ENCODE measurements around the gene CACNA1F. TPM values are rescaled to one million over a fixed set of nuclear protein-coding genes. Genes with fewer than 3 reads are reported as not detected.

Gene CACNA1F
- total RNA-seq, 2 experiments from 2014 or later = not detected

GRCh38 chrX:49198540-49199314 is 34.4 kb downstream of the CACNA1F start:
- DNase-seq (ENCODE audit: low spot score) = no peak
- BruUV-seq (replicated peaks) = no TSS peak
- Histone ChIP-seq H3K27ac (ENCODE audit: low read depth, low read length, poor library complexity, severe bottlenecking) (no peak overlapping the region), H3K79me2 (ENCODE audit: insufficient read depth, low read depth, low read length) (no peaks in the 10 kb centered on the region), H3K36me3 (ENCODE audit: insufficient read depth, low read length) (no peaks in the 10 kb centered on the region), H3K4me2 (ENCODE audit: low read length) (peak overlapping the region; percentile 61; the same call in 1 of the 2 replicates), H4K20me1 (ENCODE audit: insufficient read depth, low read length) (no peaks in the 10 kb centered on the region), H2AFZ (ENCODE audit: low read length) (no peak overlapping the region), H3K4me3 (ENCODE audit: low read depth, low read length, poor library complexity, severe bottlenecking) (no peak overlapping the region), H3K9me2 (ENCODE audit: insufficient read depth, low read length) (no peaks in the 10 kb centered on the region), H3K4me1 (ENCODE audit: insufficient read depth, low read length, poor library complexity, severe bottlenecking) (peaks cover 10% of the 10 kb centered on the region), H3K9me3 (ENCODE audit: low read length) (no peaks in the 10 kb centered on the region)
- CTCF ChIA-PET (ENCODE audit: unreplicated experiment) = no interaction called here
- TF ChIP-seq EZH2phosphoT487 (IDR thresholded peaks at IDR 0.05; ENCODE audit: borderline replicate concordance, low read depth, low read length) = no peak
- TF ChIP-seq CTCF (conservative IDR thresholded peaks at IDR 0.05; ENCODE audit: low read length) = no peak
- POLR2A ChIA-PET = interaction anchor here (0.5 kb wide), 1 partner anchor 655 kb away, joined by 5 read pairs; no protein-coding TSS in a partner anchor
- intact Hi-C loops (cut with micrococcal nuclease; ENCODE audit: unreplicated experiment) = no loop called here

- no peaks in the 10 kb centered on the region for H3K79me2 ChIP-seq (ENCODE audit: insufficient read depth, low read depth, low read length)
- no peak overlapping the region for H3K4me3 ChIP-seq (ENCODE audit: low read depth, low read length, poor library complexity, severe bottlenecking)
- H3K4me2 ChIP-seq (ENCODE audit: low read length) = no peak overlapping the region
- ChIA-PET CTCF (ENCODE audit: unreplicated experiment) (no interaction called here), POLR2A (no interaction called here)
- H3K27ac ChIP-seq (ENCODE audit: low read depth, low read length, poor library complexity, severe bottlenecking) = no peak overlapping the region
- no peaks in the 10 kb centered on the region for H3K9me2 ChIP-seq (ENCODE audit: insufficient read depth, low read length)
- H4K20me1 ChIP-seq (ENCODE audit: insufficient read depth, low read length) = no peaks in the 10 kb centered on the region
- peaks cover 14% of the 10 kb centered on the region for H3K4me1 ChIP-seq (ENCODE audit: insufficient read depth, low read length, poor library complexity, severe bottlenecking)
- H3K9me3 ChIP-seq (ENCODE audit: low read length) = no peaks in the 10 kb centered on the region
- H3K36me3 ChIP-seq (ENCODE audit: insufficient read depth, low read length) = no peaks in the 10 kb centered on the region
- intact Hi-C loops (cut with micrococcal nuclease; ENCODE audit: unreplicated experiment) = no loop called here
- no peak overlapping the region for H2AFZ ChIP-seq (ENCODE audit: low read length)
- DNase-seq (ENCODE audit: low spot score) = no peak
- TF ChIP-seq CTCF (conservative IDR thresholded peaks at IDR 0.05; ENCODE audit: low read length) (no peak), EZH2phosphoT487 (IDR thresholded peaks at IDR 0.05; ENCODE audit: borderline replicate concordance, low read depth, low read length) (no peak)
- no TSS peak for BruUV-seq (replicated peaks)
Observed at GRCh38 chrX:49197543-49198087, 35.5 kb downstream of the CACNA1F start.

- POLR2A ChIA-PET = no interaction called here
- no peak for TF ChIP-seq CTCF (conservative IDR thresholded peaks at IDR 0.05; ENCODE audit: low read length)
- TF ChIP-seq EZH2phosphoT487 (IDR thresholded peaks at IDR 0.05; ENCODE audit: borderline replicate concordance, low read depth, low read length) = no peak
Observed at GRCh38 chrX:49193542-49193964, 39.6 kb downstream of the CACNA1F start.

More at GRCh38 chrX:49193542-49193964, 39.6 kb downstream of the CACNA1F start:
- no peaks in the 10 kb centered on the region for H3K36me3 ChIP-seq (ENCODE audit: insufficient read depth, low read length)
- no peak overlapping the region for H2AFZ ChIP-seq (ENCODE audit: low read length)
- H3K4me1 ChIP-seq (ENCODE audit: insufficient read depth, low read length, poor library complexity, severe bottlenecking) = peaks cover 26% of the 10 kb centered on the region
- no peak for DNase-seq (ENCODE audit: low spot score)
- H3K4me2 ChIP-seq (ENCODE audit: low read length) = no peak overlapping the region
- H3K4me3 ChIP-seq (ENCODE audit: low read depth, low read length, poor library complexity, severe bottlenecking) = no peak overlapping the region
- intact Hi-C loops (cut with micrococcal nuclease; ENCODE audit: unreplicated experiment) = loop anchor here (5.0 kb wide), 1 partner anchor 74 kb away; the partner anchor contains the start of gene PPP1R3F
- no peaks in the 10 kb centered on the region for H3K9me3 ChIP-seq (ENCODE audit: low read length)
- H3K27ac ChIP-seq (ENCODE audit: low read depth, low read length, poor library complexity, severe bottlenecking) = no peak overlapping the region
- H3K9me2 ChIP-seq (ENCODE audit: insufficient read depth, low read length) = no peaks in the 10 kb centered on the region
- no peaks in the 10 kb centered on the region for H4K20me1 ChIP-seq (ENCODE audit: insufficient read depth, low read length)
- no TSS peak for BruUV-seq (replicated peaks)
- peaks cover 3% of the 10 kb centered on the region; the same call in 1 of the 2 replicates for H3K79me2 ChIP-seq (ENCODE audit: insufficient read depth, low read depth, low read length)
- CTCF ChIA-PET (ENCODE audit: unreplicated experiment) = no interaction called here

All from OCI-LY7 (cell line).